Endothelial cell of umbilical vein (primary cell): ENCODE data around the gene KRTAP10-7. TPM values are rescaled to one million over a fixed set of nuclear protein-coding genes. Genes with fewer than 3 reads are reported as not detected.
"Not testable (repeated sequence)": the region's sequence is repeated elsewhere in the genome, so short reads cannot be mapped to it uniquely, and the experiment has no call there.

ENCODE experiments used
- BruUV-seq: library from RNA; stranded (reverse); fragments of 400-500 nt; replicated peaks from 2 replicates; lab custom pipeline; 2021; lab: Mats Ljungman, UMichigan
- CTCF ChIA-PET: fragments of 300-600, 350-600 bp; sonication (Branson Sonifier 250); formaldehyde crosslinking; loops from one replicate; lab custom pipeline; 2021; ENCODE audit warnings: antibody characterized with exemption, inconsistent platforms; lab: Charles Lee
- POLR2A ChIA-PET: fragments of 300-600, 350-600 bp; sonication (Branson Sonifier 250); formaldehyde crosslinking; loops from one replicate; lab custom pipeline; 2021; ENCODE audit warnings: antibody characterized with exemption, inconsistent platforms; lab: Charles Lee
- DNase-seq: peaks from one replicate; pipeline ENCODE4 v3.0.0-alpha.2; 2011; ENCODE audit warnings: low read depth, low spot score
- FAIRE-seq: peaks from 2 replicates; lab custom pipeline; 2011; peaks lifted over from hg19 to GRCh38; lab: Jason Lieb, UNC
- H2AFZ ChIP-seq: 2 replicates; pipeline ENCODE4 v1.6.0; 2012; ENCODE audit warnings: low read depth, low read length, control low read depth, inconsistent platforms
- H3K27ac ChIP-seq: 2 replicates; pipeline ENCODE4 v1.5.1; 2011; ENCODE audit warnings: low read depth, mild to moderate bottlenecking, control low read depth, low read length, moderate library complexity; ENCODE audit not compliant: insufficient read depth
- H3K27me3 ChIP-seq, 2 experiments: 2 replicates each; pipeline versions ENCODE4 v1.6.0 to v1.6.1; 2011; ENCODE audit warnings: low read length in 2 of 2, mixed read lengths in 1 of 2; ENCODE audit not compliant: control insufficient read depth in 2 of 2, insufficient read depth in 2 of 2
- H3K36me3 ChIP-seq, 2 experiments: 2 replicates in 1 of 2; 3 replicates in 1 of 2; pipeline ENCODE4 v1.5.1; 2011; ENCODE audit warnings: low read length in 2 of 2, mild to moderate bottlenecking in 1 of 2, moderate library complexity in 1 of 2; ENCODE audit not compliant: control insufficient read depth in 2 of 2, insufficient read depth in 2 of 2; ENCODE audit errors: extremely low read depth in 1 of 2
- H3K4me1 ChIP-seq: 3 replicates; pipeline ENCODE4 v1.5.1; 2011; ENCODE audit warnings: mild to moderate bottlenecking, low read length; ENCODE audit not compliant: control insufficient read depth, insufficient read depth; ENCODE audit errors: extremely low read depth
- H3K4me2 ChIP-seq: 2 replicates; pipeline ENCODE4 v1.6.1; 2011; ENCODE audit warnings: low read length, control low read depth, mixed read lengths; ENCODE audit not compliant: insufficient read depth
- H3K4me3 ChIP-seq, 3 experiments: fragments of 200-600 bp in 1 of 3; sonication (generic), shearing (Covaris generic) in 1 of 3; replicated peaks in 1 of 3; 2 replicates each; pipeline ENCODE4 v1.5.1; 2011 to 2016; ENCODE audit warnings: control low read depth in 3 of 3, low read length in 3 of 3, mild to moderate bottlenecking in 2 of 3, inconsistent platforms in 1 of 3, low read depth in 1 of 3, moderate library complexity in 1 of 3; ENCODE audit not compliant: insufficient read depth in 1 of 3
- H3K79me2 ChIP-seq: 2 replicates; pipeline ENCODE4 v1.6.0; 2012; ENCODE audit warnings: low read length, inconsistent platforms; ENCODE audit not compliant: control insufficient read depth, insufficient read depth
- H3K9ac ChIP-seq: replicated peaks from 2 replicates; pipeline ENCODE3; 2011; ENCODE audit warnings: low read length, control low read depth; ENCODE audit not compliant: insufficient read depth; ENCODE audit errors: extremely low read depth
- H3K9me1 ChIP-seq: replicated peaks from 3 replicates; pipeline ENCODE4 v1.6.0; 2011; ENCODE audit warnings: mild to moderate bottlenecking, low read length; ENCODE audit not compliant: control insufficient read depth, insufficient read depth; ENCODE audit errors: extremely low read depth
- H3K9me3 ChIP-seq: replicated peaks from 2 replicates; pipeline ENCODE4 v1.5.1; 2012; ENCODE audit warnings: low read length, inconsistent platforms; ENCODE audit not compliant: control insufficient read depth, insufficient read depth
- H4K20me1 ChIP-seq: replicated peaks from 2 replicates; pipeline ENCODE3; 2011; ENCODE audit warnings: mild to moderate bottlenecking, low read length; ENCODE audit not compliant: control insufficient read depth, insufficient read depth; ENCODE audit errors: extremely low read depth
- CTCF ChIP-seq, 2 donors: IDR thresholded peaks; 1 replicate in 1 of 2; 2 replicates in 1 of 2; pipeline ENCODE4 v1.5.1; 2011; ENCODE audit warnings: low read length in 2 of 2, mild to moderate bottlenecking in 2 of 2, moderate library complexity in 2 of 2, control low read depth in 1 of 2, inconsistent platforms in 1 of 2, low read depth in 1 of 2; ENCODE audit not compliant: insufficient read depth in 1 of 2; ENCODE audit errors: extremely low read depth in 1 of 2
- EZH2 ChIP-seq: IDR thresholded peaks from 2 replicates; pipeline ENCODE4 v1.6.1; 2012; ENCODE audit warnings: borderline replicate concordance, low read depth, mild to moderate bottlenecking, moderate library complexity, low read length, inconsistent platforms; ENCODE audit not compliant: severe bottlenecking
- FOS ChIP-seq: IDR thresholded peaks from 2 replicates; pipeline ENCODE4 v1.6.1; 2011; ENCODE audit warnings: mild to moderate bottlenecking, low read length, moderate library complexity, borderline replicate concordance; ENCODE audit not compliant: insufficient read depth
- GATA2 ChIP-seq: IDR thresholded peaks from 2 replicates; pipeline ENCODE4 v1.7.0; 2011; ENCODE audit warnings: low read depth, mild to moderate bottlenecking, moderate library complexity, mixed read lengths, low read length; ENCODE audit not compliant: insufficient read length, insufficient read depth
- JUN ChIP-seq: IDR thresholded peaks from 2 replicates; pipeline ENCODE4 v1.6.1; 2011; ENCODE audit warnings: borderline replicate concordance, low read depth; ENCODE audit not compliant: insufficient read length, insufficient read depth
- MAX ChIP-seq: IDR thresholded peaks from 2 replicates; pipeline ENCODE4 v1.6.1; 2011; ENCODE audit not compliant: insufficient read depth, insufficient read length
- MYC ChIP-seq: IDR thresholded peaks from one replicate; pipeline ENCODE4 v1.6.1; 2011; ENCODE audit warnings: mild to moderate bottlenecking, low read depth, low read length
- POLR2A ChIP-seq: IDR thresholded peaks from 2 replicates; pipeline ENCODE4 v1.6.1; 2012; ENCODE audit warnings: low read depth, mild to moderate bottlenecking, control low read depth, low read length
- POLR2AphosphoS5 ChIP-seq: IDR thresholded peaks from 2 replicates; pipeline ENCODE4 v1.6.1; 2012; ENCODE audit warnings: low read depth, mild to moderate bottlenecking, control low read depth, low read length, moderate library complexity; ENCODE audit not compliant: insufficient read depth
- dilution Hi-C: fragments of 300-500 bp; cut with MboI; formaldehyde crosslinking; loops from one replicate; pipeline ENCODE4 v1.15.0; 2019; ENCODE audit warnings: low sequenced_read_pairs; ENCODE audit not compliant: extremely low pct_ligation_motif_present
- intact Hi-C: fragments of 100-400 bp; cut with micrococcal nuclease; formaldehyde crosslinking; loops from one replicate; pipeline ENCODE4 v1.10.0; 2022
- polyA plus RNA-seq, 4 experiments: library from polyadenylated mRNA; depleted of rRNA in 3 of 4; stranded (reverse) in 3 of 4; unstranded in 1 of 4; fragments of >200 nt; gene quantifications; 2 replicates each; pipeline versions ENCODE4 v1.2.1 to v1.2.3, GENCODE V29; 2011 to 2012; ENCODE audit warnings: missing spikeins in 1 of 4
- total RNA-seq: library from RNA; stranded (reverse); gene quantifications from 2 replicates; pipeline ENCODE4 v1.2.3, GENCODE V29; 2021

KRTAP10-7 gene
- total and polyA plus RNA-seq, 2 donors (not counting 3 experiments of a cell fraction or from before 2014, with no cell fraction given), result not detected

GRCh38 chr21:44599264-44600029 is 950 bp upstream of the KRTAP10-7 start:
- H3K79me2 ChIP-seq, result no peaks in the 10 kb centered on the region
- H2AFZ ChIP-seq, result no peak overlapping the region
- no peak for FAIRE-seq
- dilution Hi-C loops (no loop called here), intact Hi-C loops (no loop called here)
- no peak overlapping the region for H3K4me2 ChIP-seq
- CTCF ChIA-PET, result interaction anchor here (1.4 kb wide), 1 partner anchor 194 kb away, joined by 4 read pairs; no protein-coding TSS in a partner anchor
- BruUV-seq, result no TSS peak
- no peak for DNase-seq
- H3K36me3 ChIP-seq, result no peaks in the 10 kb centered on the region
- peaks cover 0 to 2% of the 10 kb centered on the region in 2 experiments for H3K27me3 ChIP-seq
- no peak overlapping the region for H3K4me3 ChIP-seq
- TF ChIP-seq POLR2A (no peak), CTCF (IDR thresholded peaks at IDR 0.05; ENCODE audit: extremely low read depth in 1 of 2, insufficient read depth in 1 of 2, low read depth in 1 of 2, low read length in 2 of 2) (no peak), POLR2AphosphoS5 (no peak), JUN (no peak), FOS (no peak), MYC (no peak), EZH2 (no peak), GATA2 (no peak), MAX (no peak)
- no peaks in the 10 kb centered on the region for H3K9me1 ChIP-seq
- no peak overlapping the region for H3K9ac ChIP-seq
- H3K4me1 ChIP-seq, result no peaks in the 10 kb centered on the region
- POLR2A ChIA-PET, result no interaction called here
- H3K9me3 ChIP-seq, result no peaks in the 10 kb centered on the region
- no peak overlapping the region for H3K27ac ChIP-seq
- no peaks in the 10 kb centered on the region for H4K20me1 ChIP-seq

- dilution Hi-C loops, H3K4me2 ChIP-seq, H3K9ac ChIP-seq, H3K9me3 ChIP-seq, BruUV-seq, DNase-seq, H4K20me1 ChIP-seq, H3K9me1 ChIP-seq, H3K4me3 ChIP-seq, H2AFZ ChIP-seq, H3K27me3 ChIP-seq, FAIRE-seq, H3K36me3 ChIP-seq, H3K79me2 ChIP-seq, intact Hi-C loops, POLR2A ChIA-PET, H3K4me1 ChIP-seq, H3K27ac ChIP-seq: not testable (repeated sequence)
- CTCF ChIA-PET, result interaction anchor here (0.6 to 1.2 kb wide), 2 partner anchors 9 to 118 kb away, joined by 3 to 4 read pairs; partner anchors contain the start of gene KRTAP10-6
Observed at GRCh38 chr21:44601091-44601490, 694 bp downstream of the KRTAP10-7 start.
